Stimulated activated CD8-positive, alpha-beta memory T cell treated with anti-CD3 and anti-CD28 coated beads, Interleukin-7, amount 100 ng/mL, for 48 hours (primary cell): Measurements from ENCODE around the gene FH.

ENCODE experiments used
- DNase-seq, 2 donors: peaks; one replicate each; pipeline ENCODE4 v3.0.0-alpha.2; 2020; ENCODE audit warnings: low read depth in 1 of 2; ENCODE audit errors: extremely low read depth in 1 of 2

Gene FH

DNA sequence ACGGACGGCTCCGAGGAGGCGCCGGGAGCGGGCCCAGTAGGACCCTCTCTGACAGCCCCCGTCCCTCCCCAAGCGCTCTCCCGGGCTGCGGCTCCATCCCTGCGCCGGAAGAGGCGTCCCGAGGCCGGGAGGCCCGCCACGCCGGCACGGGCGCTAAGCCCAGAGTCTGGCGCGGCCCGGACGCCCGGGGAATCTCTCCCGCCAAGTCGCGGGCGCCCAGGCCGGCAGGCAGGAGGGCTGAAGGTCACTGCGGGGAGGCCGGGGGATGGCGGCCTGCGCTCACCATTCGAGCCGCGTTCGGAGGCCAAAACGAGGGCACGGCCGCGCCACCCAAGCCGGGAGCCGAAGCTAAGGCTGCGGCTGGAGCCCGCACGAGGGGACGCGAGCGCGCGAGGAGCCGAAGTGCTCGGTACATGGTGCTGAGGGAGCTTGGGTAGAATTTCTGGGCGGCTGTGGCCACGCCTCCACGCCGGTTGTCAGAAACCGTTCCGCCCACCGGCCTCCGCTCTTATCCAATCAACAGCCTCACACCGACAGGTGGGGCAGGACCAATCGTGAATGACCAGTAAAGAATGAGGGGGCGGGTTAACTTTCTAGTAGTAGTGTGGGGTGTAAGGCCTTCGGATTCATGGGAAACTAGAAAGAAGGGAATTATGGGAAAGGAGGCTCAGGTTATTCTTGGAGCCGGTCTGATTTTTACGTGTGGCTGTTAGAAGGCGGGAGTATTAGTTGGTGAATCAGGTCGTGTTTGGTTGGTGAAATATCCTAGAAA, at the start of gene FH:
TSS of gene FH (minus strand) at position 448 of the 772 bp plus-strand sequence. CDS start at position 415, 33 bp downstream.
- peak; percentile 78 to 89 for DNase-seq

DNA sequence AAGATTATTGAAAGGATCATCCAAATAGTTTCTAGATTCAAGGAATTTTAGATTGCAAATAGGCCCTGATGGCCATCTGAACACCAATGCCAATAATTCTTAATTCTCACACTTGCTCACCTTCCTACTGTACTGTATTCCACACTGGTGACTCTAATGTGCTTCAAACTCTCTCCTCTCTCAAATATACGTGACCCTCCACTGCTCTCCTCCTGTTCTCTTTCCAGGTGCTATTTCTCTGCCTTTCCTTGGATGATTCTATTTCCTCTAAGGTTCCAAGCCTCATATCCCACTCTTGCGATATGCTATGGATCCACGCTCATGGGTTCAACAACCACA, 41.3 kb upstream of the FH start:
- no peak for DNase-seq

DNA sequence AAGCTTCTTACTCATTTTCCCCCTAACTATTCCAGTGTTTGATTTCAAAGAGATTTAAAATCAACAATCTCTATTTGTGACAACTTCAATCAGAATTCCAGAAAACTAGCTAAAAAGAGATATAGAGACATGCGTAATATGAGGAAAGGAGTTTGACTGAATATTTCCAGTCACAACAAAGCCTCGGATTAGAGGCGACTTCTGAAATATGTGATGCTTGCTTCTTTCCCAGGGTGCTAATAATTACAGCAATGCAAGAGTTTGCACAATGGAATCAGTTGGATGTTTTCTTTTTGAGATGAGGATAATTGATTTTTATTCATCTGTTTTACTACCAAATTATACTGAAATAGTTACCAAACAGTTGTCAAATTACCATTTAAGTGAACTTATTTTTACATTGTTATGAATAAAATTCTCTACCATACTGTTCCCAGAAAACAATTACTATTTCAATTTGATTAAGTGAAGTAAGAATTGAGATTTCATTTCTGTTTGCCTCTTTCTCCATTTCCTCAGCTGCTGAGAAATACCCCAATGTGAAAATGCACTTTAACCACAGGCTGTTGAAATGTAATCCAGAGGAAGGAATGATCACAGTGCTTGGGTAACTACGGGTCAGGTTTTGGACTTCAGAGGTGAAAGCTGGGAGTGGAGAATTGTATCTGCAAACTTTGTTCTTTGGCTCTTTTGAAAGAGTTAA, 40.7 kb upstream of the FH start:
- no peak for DNase-seq

DNA sequence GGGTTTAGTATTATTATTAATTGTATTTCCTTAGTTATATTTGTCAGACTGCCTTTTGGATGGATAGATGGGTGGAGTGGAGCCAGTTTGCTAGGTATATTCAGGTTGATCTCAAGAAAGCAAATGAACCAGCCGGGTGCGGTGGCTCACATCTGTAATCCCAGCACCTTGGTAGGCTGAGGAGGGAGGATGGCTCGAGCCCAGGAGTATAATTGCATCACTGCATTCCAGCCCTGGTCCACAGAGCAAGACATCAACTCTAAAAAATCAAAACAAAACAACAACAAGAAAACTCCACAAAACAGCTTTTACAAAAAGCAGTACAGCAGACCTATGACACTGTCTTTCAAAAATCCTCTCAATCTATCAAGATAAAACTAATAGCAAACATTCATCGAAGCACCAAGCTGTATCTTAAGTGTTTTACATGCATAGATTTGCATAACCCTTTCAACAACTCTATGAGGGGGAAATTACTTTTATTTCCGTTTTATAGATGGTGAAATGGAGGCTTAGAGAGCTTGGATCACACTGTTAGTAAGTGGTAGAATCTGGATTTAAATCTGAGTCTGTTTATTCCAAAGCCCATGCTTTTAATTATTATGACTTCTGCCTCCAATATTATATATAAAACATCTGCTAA, 38.1 kb upstream of the FH start:
- DNase-seq, result no peak

DNA sequence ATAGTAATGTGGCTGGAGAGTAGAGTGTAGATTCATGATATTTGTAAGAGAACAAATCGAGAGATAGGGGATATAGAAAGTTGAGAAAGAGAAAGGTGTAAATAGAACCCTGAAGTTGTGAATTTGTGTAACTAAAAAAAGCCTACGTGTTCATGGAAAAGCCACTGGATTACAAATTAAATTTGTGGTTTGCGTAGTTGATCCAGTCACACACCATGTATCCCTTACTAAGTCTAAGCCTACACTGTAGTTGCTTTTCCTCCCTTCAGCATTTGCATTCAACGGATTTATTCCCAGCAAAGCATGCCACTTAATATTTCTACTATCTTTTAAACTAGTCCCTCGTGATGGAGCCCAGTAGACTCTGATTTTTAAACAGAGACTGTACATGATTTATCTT, 37.5 kb upstream of the FH start:
- DNase-seq, result no peak

DNA sequence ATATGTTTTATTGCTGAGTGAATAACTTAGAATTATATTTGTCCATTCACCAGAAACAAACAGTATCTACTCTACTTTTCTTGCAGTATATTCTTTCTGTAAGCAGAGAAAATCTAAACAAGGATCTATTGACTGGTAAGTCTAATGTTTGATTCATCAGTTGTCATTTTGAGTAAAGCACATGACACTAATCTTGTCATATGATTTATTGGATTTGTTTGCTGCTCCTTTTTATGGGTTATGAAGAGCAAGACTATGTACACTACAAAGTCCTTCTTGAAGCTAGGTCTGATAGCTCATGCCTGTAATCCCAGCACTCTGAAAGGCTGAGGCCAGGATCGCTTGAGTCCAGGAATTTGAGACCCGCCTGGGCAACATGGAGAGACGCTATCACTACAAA, 36.0 kb upstream of the FH start:
- no peak for DNase-seq

DNA sequence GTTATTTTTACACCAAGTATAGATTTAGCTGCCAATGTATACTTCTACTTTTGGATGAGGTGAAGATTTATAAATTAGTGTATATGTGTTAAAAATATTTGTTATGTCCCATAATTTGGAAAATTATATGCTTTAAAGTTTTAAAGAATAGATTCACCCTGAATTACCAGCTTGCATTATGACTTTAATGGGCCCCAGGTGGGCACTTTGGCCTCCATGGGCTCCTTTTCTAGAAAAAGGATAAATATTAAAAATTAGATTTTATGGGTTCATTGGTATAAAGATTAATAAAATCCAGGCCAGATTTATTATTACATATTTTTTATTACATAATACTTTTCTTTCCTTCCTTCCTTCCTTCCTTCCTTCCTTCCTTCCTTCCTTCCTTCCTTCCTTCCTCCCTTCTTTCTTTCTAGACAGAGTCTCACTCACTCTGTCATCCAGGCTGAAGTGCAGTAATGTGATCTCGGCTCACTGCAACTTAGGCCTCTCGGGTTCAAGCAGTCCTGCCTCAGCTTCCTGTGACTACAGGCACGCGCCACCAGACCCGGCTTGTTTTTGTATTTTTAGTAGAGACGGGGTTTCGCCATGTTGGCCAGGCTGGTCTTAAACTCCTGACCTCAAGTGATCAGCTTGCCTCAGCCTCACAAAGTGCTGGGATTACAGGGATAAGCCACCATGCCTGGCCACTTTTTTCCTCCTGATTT, 34.5 kb upstream of the FH start:
- no peak for DNase-seq

DNA sequence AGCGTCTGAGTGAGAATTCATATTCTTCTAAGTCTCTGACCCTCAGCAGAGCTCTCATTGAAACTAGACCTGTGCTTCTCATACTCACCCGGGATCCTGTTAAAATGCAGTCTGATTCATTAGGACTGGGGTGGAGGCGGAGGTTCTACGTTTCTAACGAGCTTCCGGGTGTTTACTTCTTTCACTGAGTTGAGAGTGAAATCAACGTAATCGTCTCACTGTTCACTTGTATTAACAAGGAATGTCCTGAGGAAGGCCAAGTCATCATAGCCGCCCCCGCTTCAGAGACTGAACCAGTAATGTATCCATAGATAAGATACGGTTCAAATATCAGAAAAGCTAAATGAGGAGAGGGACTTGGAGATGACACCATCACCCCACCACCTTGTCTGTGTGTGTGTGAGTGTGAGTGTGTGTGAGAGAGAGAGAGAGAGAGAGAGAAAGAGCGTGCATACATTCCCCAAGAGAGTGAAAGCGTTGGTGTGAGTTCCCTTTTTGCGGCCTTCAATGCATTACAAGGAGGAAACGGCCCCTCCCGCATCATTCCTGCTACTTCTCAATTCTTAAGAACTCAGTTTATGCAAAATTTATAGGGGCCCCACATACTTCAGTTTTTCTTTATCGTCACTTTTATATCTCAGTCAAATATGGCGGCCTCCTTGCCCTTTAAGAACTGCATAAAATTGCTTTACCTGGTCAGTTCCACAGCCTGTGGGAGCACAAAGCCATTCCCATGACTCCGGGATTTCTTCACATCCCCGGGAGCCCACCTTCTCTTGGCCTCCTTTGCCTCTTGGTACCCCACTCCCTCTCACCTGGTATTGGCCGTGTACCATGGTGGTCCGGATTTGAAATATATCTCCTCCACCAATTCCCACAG, 32.4 kb upstream of the FH start:
- peak in 1 of 2 donors; percentile 48 for DNase-seq

DNA sequence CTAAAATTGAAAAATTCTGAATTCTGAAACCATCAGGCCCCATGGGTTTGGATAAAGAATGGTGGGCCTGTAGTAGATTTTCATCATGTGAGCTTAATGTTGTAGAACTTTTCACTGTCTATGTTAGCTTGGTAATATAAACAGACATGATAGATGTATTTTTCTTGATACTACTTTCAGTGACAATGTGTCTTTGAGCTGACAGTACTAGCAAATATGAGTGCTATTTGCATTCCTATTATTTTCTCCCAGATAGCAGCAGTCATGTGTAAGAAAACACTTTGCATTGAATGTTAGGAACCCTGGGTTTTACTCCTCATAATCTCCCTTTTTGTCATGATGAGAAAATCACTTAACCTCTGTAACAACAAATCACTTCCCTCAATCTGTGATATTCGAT, 30.8 kb upstream of the FH start:
- no peak for DNase-seq

DNA sequence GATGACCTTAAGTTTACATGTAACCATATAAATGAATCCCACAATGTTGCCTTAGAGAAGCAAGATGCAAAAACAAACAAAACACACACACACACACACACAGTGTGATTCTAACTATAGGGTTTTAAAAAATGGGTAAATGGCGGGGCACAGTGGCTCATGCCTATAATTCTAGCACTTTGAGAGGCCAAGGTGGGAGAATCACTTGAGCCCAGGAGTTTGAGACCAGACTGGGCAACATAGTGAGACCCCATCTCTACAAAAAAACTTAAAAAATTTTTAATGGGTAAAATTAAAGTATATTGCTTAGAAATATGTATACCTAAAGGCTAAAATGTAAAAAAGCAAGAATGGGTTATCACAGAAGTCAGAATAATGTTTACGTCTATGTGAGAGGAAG, 28.5 kb upstream of the FH start:
- DNase-seq, result no peak

DNA sequence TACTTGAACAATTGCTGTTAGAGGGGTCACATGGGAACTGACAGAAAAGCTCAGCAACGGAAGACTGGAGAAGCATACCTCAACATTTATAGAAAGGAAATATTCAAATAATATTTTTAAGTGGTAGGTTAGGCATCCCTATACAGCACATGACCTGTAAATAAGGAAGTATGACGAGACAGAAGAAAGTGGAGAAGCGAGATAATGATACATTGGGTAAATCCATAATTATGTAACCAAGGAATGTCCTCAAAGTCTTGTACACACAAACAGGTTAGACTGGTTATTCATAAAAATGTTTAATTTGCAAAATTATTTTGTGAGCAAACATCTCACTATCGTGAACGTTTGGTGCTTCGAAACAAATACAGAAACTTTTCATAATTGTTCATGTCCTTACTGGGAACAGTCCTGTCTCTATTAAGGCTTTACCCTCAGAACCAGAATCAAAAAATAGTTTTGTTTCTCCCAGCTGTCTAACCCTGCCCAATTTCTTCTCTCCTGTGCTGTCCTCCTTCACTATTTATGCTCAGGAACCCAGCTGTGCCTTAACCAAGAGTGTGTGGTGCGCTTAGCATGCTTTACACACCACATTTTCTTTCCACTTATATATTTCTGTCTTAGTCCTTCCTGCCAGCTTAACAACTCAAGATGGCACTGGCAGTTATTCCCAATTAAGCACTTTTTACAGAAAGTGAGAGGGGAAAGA, 22.8 kb upstream of the FH start:
- no peak for DNase-seq

DNA sequence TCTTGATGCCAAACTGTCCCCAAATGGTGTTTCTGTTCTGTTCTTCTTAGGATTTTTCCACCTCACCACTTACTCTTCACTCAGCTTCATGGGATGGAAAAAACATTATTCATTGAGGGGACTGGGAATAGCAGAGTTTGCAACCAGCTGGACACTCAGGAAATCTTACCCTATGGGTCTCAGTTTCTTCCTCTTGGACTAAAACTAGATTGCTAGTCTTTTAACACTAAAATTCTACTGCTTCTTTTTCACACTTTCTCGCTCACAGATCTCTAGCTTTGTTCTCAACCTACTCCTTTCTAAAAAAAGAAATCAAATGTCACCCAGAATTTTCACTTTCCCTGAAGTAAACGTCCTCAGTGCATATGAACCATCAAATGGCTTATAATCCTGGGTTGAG, 17.4 kb upstream of the FH start:
- DNase-seq, result no peak

DNA sequence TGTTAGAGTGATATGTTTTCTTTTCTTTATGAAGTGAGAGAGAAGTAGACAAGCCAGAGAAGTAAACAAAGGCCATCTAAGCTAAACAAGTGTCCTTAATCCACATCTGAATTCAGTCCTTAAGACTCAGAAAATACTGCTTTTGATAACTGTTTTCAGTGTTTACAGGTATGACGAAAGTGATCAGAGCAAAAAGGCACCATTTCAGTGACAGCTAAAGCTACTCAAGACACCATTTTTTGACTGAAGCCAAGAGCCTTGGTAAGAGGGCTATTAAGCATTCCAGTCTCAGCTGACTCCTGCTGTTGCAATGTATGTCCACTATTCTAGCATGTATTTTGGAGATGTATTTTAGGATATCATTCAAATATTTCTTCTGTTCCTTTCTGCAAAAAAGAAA, 16.7 kb upstream of the FH start:
- no peak for DNase-seq

DNA sequence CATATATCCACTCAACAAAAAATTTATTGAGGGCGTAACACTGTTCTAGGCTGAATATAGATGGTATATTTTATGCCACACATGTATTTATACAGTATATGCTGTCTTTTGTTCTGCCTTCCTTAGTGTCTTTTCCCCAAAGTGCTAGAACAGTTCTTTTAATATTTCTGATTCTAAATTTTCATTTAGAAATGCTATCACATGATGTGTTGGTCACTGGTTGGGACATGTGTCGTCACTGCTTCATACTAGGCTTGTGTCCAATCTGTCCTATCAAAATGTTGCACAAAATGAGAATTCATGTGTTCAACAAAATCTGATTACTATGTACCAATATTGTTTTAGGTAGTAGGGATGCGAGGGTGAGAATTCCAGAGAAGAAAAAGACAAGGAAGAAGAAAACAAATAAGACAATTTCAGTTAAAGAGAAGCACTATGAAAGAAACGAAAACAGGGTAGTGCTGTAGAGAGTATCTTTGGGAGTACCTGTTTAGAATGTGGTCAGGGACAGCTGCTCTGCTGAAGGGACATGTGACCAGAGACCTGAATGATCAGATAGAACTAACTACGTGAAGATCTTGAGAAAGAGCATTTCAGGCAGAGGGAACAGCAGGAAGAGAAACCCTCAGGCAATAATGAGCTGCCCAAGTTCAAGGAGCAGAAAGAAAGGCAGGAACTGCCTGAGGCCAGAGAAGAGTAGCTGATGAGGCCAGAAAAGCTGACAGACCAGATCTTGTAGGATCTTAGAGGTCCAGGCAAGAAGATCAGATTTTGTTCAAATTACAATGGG, 14.0 kb upstream of the FH start:
- no peak for DNase-seq

DNA sequence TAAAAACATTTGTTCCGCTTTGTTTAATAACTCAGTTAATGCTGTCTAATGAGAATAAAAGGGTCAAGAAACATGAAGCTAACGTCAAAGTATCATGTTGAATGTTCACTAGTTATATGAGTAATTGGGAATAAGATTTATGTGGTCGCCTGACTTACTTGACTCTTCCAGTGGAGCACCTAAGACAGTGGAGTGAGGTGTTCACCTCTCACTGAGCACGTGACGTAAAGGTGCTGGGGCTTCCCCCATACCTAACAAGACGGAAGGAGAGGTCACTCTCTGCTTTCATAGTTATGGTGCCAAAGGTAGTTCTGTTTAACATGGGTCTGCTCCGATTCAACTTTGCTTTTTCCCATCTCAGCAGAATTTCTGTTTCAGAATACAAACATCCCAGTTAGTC, 13.3 kb upstream of the FH start:
- DNase-seq, result no peak

DNA sequence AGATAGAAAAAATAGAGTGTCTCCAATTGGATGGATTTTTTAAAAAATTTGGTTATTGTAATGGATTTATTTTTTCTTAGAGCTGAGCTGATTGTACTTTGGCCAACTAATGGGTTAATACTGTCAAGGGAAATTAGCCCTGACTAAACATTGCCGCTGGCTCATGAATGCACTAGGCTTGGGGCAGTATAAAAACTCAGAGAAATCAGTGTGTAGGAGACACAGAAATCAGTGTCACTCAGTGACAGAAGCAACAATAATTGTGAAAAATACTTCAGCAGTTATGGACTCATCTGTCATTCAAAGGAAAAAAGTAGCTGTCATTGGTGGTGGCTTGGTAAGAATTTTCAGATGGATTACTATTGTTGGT, 12.6 kb upstream of the FH start, which contains the start of gene KMO:
TSS of gene KMO (plus strand) at position 217 of the 370 bp plus-strand sequence. CDS start at position 284, 67 bp downstream.
- DNase-seq, result no peak

DNA sequence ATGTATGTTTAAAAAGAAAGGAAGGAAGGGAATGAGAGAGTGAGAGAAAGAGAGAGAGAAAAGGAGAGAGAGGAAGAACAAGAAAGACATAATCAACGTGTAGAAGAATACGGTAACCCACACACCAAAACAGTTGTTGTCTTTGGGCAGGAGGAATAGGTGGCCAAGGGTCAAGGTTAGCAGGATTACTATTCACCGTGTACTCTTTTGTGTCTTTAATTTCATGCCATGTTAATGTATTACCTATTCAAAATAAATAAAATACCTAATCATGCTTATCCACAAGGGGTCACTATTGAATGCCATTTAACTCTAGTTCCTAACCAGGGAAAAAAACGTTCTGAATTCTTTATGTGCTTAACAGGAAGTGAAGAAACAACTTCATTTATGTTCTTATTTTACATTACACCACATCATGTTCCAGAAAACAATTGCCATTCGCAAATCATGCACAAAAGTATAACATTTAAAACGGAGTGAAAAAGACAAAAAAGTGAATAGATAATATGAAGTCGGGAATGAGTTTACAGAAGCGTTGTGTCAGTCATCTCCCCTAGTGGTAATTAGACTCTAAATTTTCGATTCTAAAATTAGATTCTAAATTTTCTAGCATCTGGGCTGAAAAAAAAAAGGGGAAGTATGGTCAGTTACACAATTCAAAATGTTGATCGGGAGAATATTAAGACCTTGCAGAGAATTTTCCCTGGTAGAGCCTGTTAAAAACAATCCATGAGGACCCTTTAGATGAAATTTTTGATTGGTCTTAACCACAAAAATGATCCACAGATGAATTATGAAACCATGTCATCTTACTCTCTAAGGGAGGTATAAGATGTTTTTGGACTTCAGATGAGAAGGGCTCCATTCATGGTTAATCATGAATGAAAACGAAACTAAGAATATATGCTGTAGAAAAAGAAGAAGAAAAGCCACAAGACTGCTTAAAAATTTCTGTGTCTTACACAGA, 11.9 kb upstream of the FH start:
- DNase-seq, result no peak

DNA sequence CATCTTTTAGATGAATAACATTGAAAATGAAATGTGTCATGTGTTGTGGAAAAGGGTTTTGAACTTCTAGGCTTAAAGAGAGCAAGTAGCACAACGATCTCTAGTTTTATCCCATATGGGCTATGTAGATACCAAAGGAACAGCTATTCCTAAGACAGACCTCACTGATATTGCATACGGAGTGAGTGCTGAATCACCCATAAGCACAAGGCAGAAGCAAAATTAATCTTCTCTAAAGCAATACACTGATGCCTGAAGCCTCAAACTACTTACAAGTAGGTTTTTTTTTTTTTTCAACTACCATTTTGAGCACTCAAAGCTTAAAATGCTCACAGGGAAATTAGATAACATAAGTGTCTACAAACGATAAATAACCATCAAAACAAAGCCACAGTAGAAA, 7.6 kb upstream of the FH start:
- no peak for DNase-seq
